OCI-LY7 (cell line): ENCODE data around the gene CLPSL1. TPM values are rescaled to one million over a fixed set of nuclear protein-coding genes. Genes with fewer than 3 reads are reported as not detected.

ENCODE experiments used
- BruUV-seq: library from RNA; stranded (reverse); fragments of 400-500 nt; replicated peaks from 2 replicates; lab custom pipeline; 2021; lab: Mats Ljungman, UMichigan
- CTCF ChIA-PET: fragments of 300-600 bp; sonication (Branson Sonifier 250); formaldehyde crosslinking; loops from one replicate; lab custom pipeline; 2022; ENCODE audit warnings: antibody characterized with exemption; ENCODE audit not compliant: unreplicated experiment; lab: Charles Lee
- POLR2A ChIA-PET: fragments of 300-600 bp; sonication (Branson Sonifier 250); formaldehyde crosslinking; loops from one replicate; lab custom pipeline; 2022; ENCODE audit warnings: antibody characterized with exemption; lab: Charles Lee
- DNase-seq: peaks from one replicate; pipeline ENCODE4 v3.0.0-alpha.2; 2015; ENCODE audit warnings: low spot score
- H2AFZ ChIP-seq: fragments of 200-600 bp; sonication (generic), shearing (Covaris generic); 2 replicates; pipeline ENCODE4 v1.6.1; 2014; ENCODE audit warnings: mild to moderate bottlenecking, antibody characterized with exemption, low read length, moderate library complexity
- H3K27ac ChIP-seq: fragments of 200-600 bp; sonication (generic); 2 replicates; pipeline ENCODE4 v1.5.1; 2014; ENCODE audit warnings: mixed run types, low read depth, mild to moderate bottlenecking, moderate library complexity, low read length, inconsistent platforms; ENCODE audit not compliant: poor library complexity, severe bottlenecking
- H3K36me3 ChIP-seq: fragments of 200-600 bp; sonication (generic); 2 replicates; pipeline ENCODE4 v1.6.1; 2014; ENCODE audit warnings: mild to moderate bottlenecking, antibody characterized with exemption, low read length, moderate library complexity, mixed read lengths; ENCODE audit not compliant: insufficient read depth
- H3K4me1 ChIP-seq: fragments of 200-600 bp; sonication (generic); 2 replicates; pipeline ENCODE4 v1.5.1; 2014; ENCODE audit warnings: mild to moderate bottlenecking, low read length; ENCODE audit not compliant: insufficient read depth, poor library complexity, severe bottlenecking
- H3K4me2 ChIP-seq: fragments of 200-600 bp; sonication (generic); 2 replicates; pipeline ENCODE4 v1.6.1; 2014; ENCODE audit warnings: mild to moderate bottlenecking, low read length
- H3K4me3 ChIP-seq: fragments of 200-600 bp; sonication (generic); 2 replicates; pipeline ENCODE4 v1.5.1; 2014; ENCODE audit warnings: mild to moderate bottlenecking, low read depth, low read length; ENCODE audit not compliant: poor library complexity, severe bottlenecking
- H3K79me2 ChIP-seq: fragments of 200-600 bp; sonication (generic); 2 replicates; pipeline ENCODE4 v1.6.1; 2016; ENCODE audit warnings: low read depth, mild to moderate bottlenecking, low read length, moderate library complexity, mixed read lengths; ENCODE audit not compliant: insufficient read depth
- H3K9me2 ChIP-seq: fragments of 200-600 bp; sonication (generic); 2 replicates; pipeline ENCODE4 v1.6.1; 2016; ENCODE audit warnings: mild to moderate bottlenecking, low read length, mixed read lengths; ENCODE audit not compliant: insufficient read depth
- H3K9me3 ChIP-seq: fragments of 200-600 bp; sonication (generic); 2 replicates; pipeline ENCODE4 v1.6.1; 2014; ENCODE audit warnings: mild to moderate bottlenecking, mixed run types, low read length, mixed read lengths
- H4K20me1 ChIP-seq: fragments of 200-600 bp; sonication (generic); 2 replicates; pipeline ENCODE4 v1.6.1; 2014; ENCODE audit warnings: mild to moderate bottlenecking, antibody characterized with exemption, low read length, moderate library complexity, mixed read lengths; ENCODE audit not compliant: insufficient read depth
- EZH2phosphoT487 ChIP-seq: fragments of 200-600 bp; sonication (generic); IDR thresholded peaks from 2 replicates; pipeline ENCODE4 v1.6.1; 2018; ENCODE audit warnings: low read depth, borderline replicate concordance, mild to moderate bottlenecking, mixed run types, antibody characterized with exemption, low read length, moderate library complexity, mixed read lengths
- intact Hi-C: fragments of 100-400 bp; cut with micrococcal nuclease; formaldehyde crosslinking; loops from one replicate; pipeline ENCODE4 v1.10.0; 2022; ENCODE audit not compliant: unreplicated experiment
- total RNA-seq, 2 experiments: library from RNA; depleted of rRNA in 1 of 2; stranded (reverse); fragments of >200 nt in 1 of 2; shearing (Covaris generic) in 1 of 2; gene quantifications; 2 replicates each; pipeline ENCODE4 v1.2.3, GENCODE V29; 2014 to 2022
- TF ChIP-seq, protein P1 (sequence below): fragments of 200-600 bp; sonication (generic); conservative IDR thresholded peaks from 2 replicates; pipeline ENCODE4 v1.5.1; 2014; ENCODE audit warnings: mild to moderate bottlenecking, antibody characterized with exemption, low read length, moderate library complexity, mixed read lengths

CLPSL1 gene
- total RNA-seq, 2 experiments from 2014 or later = not detected

DNA sequence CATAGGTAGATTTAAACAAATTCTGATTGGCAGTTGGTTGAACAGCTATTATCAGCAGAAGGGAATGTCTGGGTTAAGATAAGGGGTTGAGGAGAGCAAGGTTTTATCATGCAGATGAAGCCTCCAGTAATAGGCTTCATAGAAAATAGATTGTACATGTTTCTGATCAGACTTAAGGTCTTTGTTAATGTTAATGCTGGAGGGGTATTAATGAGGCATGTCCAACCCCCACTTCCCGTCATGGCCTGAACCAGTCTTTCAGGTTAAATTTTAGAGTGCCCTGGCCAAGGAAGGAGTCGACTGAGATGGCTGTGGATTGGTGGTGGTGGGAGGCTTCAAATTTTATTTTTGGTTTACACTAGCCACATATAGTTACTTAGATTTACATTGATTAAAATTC, 3.4 kb downstream of the CLPSL1 start:
- TF ChIP-seq, protein P1, sequence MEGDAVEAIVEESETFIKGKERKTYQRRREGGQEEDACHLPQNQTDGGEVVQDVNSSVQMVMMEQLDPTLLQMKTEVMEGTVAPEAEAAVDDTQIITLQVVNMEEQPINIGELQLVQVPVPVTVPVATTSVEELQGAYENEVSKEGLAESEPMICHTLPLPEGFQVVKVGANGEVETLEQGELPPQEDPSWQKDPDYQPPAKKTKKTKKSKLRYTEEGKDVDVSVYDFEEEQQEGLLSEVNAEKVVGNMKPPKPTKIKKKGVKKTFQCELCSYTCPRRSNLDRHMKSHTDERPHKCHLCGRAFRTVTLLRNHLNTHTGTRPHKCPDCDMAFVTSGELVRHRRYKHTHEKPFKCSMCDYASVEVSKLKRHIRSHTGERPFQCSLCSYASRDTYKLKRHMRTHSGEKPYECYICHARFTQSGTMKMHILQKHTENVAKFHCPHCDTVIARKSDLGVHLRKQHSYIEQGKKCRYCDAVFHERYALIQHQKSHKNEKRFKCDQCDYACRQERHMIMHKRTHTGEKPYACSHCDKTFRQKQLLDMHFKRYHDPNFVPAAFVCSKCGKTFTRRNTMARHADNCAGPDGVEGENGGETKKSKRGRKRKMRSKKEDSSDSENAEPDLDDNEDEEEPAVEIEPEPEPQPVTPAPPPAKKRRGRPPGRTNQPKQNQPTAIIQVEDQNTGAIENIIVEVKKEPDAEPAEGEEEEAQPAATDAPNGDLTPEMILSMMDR = no peak
- TF ChIP-seq EZH2phosphoT487 = no peak
- H3K27ac ChIP-seq = no peak overlapping the region
- no peak overlapping the region for H3K4me2 ChIP-seq
- DNase-seq = no peak
- H3K4me3 ChIP-seq = no peak overlapping the region
- no peaks in the 10 kb centered on the region for H4K20me1 ChIP-seq
- no peaks in the 10 kb centered on the region for H3K9me2 ChIP-seq
- H3K79me2 ChIP-seq = no peaks in the 10 kb centered on the region
- H3K36me3 ChIP-seq = no peaks in the 10 kb centered on the region
- ChIA-PET POLR2A (no interaction called here), CTCF (interaction anchor here (0.6 kb wide), 1 partner anchor 523 kb away, joined by 3 read pairs; no protein-coding TSS in a partner anchor)
- no peak overlapping the region for H2AFZ ChIP-seq
- intact Hi-C loops = no loop called here
- BruUV-seq = no TSS peak
- H3K9me3 ChIP-seq = no peaks in the 10 kb centered on the region
- H3K4me1 ChIP-seq = no peaks in the 10 kb centered on the region

DNA sequence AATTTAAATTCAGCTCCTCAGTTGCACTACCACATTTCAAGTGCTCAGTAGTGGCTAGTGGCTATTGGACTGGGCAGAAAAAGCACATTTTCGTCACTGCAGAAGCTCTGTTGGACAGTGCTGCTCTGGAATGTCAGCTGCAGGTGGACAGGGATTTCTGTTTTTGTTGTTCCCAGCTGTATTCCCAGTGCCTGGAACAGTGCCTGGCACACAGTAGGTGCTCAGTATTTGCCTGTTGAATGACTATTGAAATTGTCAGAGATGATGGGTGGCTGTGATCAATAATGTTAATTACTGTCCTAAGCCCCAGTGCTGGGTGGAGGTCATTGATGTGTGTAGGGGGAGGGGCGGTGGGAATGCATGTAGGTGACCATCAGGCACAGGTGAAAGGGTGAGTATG, 5.5 kb downstream of the CLPSL1 start:
- H3K9me2 ChIP-seq = no peaks in the 10 kb centered on the region
- H4K20me1 ChIP-seq = no peaks in the 10 kb centered on the region
- H3K36me3 ChIP-seq = no peaks in the 10 kb centered on the region
- TF ChIP-seq EZH2phosphoT487 = no peak
- TF ChIP-seq, protein P1 = no peak
- H3K4me2 ChIP-seq = no peak overlapping the region
- no peak for DNase-seq
- no peak overlapping the region for H3K4me3 ChIP-seq
- H2AFZ ChIP-seq = no peak overlapping the region
- intact Hi-C loops = no loop called here
- H3K9me3 ChIP-seq = no peaks in the 10 kb centered on the region
- H3K27ac ChIP-seq = no peak overlapping the region
- no peaks in the 10 kb centered on the region for H3K79me2 ChIP-seq
- BruUV-seq = no TSS peak
- ChIA-PET CTCF (no interaction called here), POLR2A (no interaction called here)
- no peaks in the 10 kb centered on the region for H3K4me1 ChIP-seq

DNA sequence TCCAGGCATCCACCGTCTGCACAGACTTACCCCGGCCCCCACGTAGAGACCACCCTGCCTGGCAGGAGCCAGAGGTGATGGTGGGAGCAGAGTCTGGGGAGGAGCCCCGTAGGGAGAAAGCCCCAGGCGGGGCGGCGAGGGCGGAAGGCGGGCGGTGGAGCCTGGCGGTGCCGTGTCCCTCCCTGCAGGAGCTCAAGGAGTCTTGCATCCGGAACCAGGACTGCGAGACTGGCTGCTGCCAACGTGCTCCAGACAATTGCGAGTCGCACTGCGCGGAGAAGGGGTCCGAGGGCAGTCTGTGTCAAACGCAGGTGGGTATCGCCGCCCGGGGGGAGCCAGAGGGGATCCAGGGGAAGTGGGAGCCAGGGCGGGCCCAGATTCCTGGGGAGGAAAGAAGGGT, 6.0 kb downstream of the CLPSL1 start:
- CTCF ChIA-PET = no interaction called here

More for the DNA sequence above, 6.0 kb downstream of the CLPSL1 start:
- Histone ChIP-seq H3K36me3 (no peaks in the 10 kb centered on the region), H2AFZ (no peak overlapping the region), H3K79me2 (no peaks in the 10 kb centered on the region), H3K9me3 (no peaks in the 10 kb centered on the region), H3K9me2 (no peaks in the 10 kb centered on the region), H3K27ac (no peak overlapping the region), H3K4me2 (no peak overlapping the region), H3K4me1 (no peaks in the 10 kb centered on the region), H4K20me1 (no peaks in the 10 kb centered on the region), H3K4me3 (no peak overlapping the region)
- POLR2A ChIA-PET = no interaction called here
- BruUV-seq = no TSS peak
- intact Hi-C loops = no loop called here
- DNase-seq = no peak
- TF ChIP-seq, protein P1 = no peak
- TF ChIP-seq EZH2phosphoT487 = no peak
